Activated naive CD4-positive, alpha-beta T cell treated with anti-CD3 and anti-CD28 coated beads, Interleukin-2, amount 50 U/mL, for 16 hours (primary cell): ENCODE data around the gene PDZD8.
"Not testable (repeated sequence)": the region's sequence is repeated elsewhere in the genome, so short reads cannot be mapped to it uniquely, and the experiment has no call there.

ENCODE experiments used
- DNase-seq: peaks from one replicate; pipeline ENCODE4 v3.0.0-alpha.2; 2020

Gene PDZD8

GRCh38 chr10:117253908-117254307 is 121.3 kb downstream of the PDZD8 start:
- no peak for DNase-seq

DNA sequence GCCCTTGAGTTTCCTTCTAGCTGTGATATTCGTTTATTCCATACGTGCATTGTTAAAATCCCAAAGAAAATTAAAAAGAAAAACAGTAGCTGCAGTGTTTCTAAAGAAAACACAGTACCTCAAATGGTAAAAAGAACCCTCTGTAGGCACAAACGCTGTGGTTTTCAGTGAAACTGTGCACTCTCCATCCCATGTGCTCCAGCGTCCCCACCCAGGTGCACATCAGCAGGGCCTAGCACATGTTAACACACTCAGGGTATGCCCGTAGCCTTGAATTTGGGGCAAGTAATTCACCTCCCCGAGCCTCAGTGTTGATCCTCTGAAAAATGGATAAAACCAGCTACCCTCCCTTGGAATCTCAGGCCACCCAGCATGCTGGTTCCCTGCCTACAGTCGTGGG is 124.8 kb downstream of the PDZD8 start:
- no peak for DNase-seq

GRCh38 chr10:117249493-117250093 is 125.6 kb downstream of the PDZD8 start:
- no peak for DNase-seq

- DNase-seq, result no peak
Measured at GRCh38 chr10:117248750-117249465, 126.3 kb downstream of the PDZD8 start.

- no peak for DNase-seq
Measured at GRCh38 chr10:117246997-117247671, 128.1 kb downstream of the PDZD8 start.

- no peak for DNase-seq
Measured at GRCh38 chr10:117242463-117242832, 132.8 kb downstream of the PDZD8 start.

DNA sequence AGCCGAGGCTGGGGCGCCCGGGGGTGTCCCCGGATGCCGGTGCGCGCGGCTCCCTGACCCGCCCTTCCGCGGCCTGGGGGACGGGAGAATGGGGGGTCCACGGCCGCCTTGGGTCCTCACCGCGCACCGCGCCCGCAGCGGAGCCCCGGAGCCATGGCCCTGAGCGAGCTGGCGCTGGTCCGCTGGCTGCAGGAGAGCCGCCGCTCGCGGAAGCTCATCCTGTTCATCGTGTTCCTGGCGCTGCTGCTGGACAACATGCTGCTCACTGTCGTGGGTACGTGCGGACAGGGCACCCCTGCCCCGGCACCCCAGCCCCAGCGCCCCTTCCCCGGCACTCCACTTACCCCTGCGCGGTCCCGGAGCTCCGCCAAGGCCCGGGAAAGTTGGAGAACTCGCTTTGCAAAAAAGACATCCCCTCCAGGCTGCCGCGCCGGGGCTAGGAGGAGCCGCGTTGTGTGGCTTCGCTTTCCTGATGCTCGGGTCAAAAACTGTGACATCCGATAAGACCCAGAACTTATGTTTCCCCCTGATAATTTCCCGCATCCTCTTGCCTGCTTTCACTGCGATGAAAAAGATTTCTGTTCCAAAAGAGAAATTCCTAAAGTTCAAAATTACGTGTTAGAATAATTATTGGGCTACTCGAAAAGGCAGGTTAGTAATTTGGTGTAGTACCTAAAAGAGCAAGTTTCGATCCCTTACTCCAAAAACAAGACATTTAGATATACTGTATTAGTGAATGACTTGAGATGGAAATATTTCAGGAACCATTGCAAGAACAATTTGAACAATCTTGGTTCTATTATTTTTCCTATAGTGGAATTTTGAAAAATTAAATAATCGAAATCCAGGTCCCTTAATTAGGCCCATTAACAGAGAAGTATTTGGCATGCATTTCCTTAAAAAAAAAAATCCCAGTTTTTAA is 133.4 kb downstream of the PDZD8 start:
- DNase-seq, result no peak

DNA sequence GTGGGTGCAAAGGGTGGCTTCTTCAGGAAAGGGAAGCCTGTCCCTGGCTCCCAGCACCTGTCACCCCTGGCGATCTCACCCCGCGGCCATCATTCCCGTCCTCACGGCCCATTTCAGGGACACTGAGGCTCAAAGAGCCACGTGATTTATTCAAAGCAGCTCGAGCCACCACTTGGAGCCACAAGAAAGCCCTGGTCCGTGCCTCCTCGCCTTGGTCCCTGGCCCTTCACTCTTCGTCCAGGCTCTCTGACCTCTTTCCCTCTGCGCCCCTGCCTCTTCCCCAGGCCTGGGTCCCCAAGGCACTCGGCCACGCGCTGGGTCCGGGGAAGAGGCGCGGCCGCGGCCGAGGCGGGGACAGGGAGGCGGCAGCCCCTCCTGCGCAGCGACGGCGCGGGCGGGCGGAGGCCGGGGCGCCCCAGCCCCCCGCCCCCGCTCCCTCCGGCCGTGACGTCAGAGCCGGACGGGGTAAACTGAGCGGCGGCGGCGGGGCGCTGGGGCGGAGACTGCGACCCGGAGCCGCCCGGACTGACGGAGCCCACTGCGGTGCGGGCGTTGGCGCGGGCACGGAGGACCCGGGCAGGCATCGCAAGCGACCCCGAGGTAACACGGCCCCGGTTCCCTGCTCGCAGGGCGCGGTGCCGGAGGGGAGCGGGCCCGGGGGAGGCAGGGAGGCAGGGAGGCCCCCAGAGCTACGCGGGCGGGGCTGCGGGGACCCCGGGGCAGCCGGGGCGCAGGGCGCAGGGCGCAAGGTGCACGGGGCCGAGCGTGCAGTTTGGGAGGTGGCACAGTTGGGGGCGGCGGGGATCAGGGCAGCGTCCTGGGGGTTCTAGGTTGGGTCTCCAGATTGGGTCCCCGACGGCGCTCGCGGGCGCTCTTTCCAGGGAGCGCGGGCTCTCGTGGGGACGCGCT is 134.4 kb downstream of the PDZD8 start, which contains the start of gene SLC18A2:
Gene SLC18A2 (plus strand): TSS at position 494 of the 909 bp plus-strand sequence. CDS start 580 bp downstream, outside the sequence.
- no peak for DNase-seq

- DNase-seq, result no peak
Measured at GRCh38 chr10:117239721-117240620, 135.3 kb downstream of the PDZD8 start.

DNA sequence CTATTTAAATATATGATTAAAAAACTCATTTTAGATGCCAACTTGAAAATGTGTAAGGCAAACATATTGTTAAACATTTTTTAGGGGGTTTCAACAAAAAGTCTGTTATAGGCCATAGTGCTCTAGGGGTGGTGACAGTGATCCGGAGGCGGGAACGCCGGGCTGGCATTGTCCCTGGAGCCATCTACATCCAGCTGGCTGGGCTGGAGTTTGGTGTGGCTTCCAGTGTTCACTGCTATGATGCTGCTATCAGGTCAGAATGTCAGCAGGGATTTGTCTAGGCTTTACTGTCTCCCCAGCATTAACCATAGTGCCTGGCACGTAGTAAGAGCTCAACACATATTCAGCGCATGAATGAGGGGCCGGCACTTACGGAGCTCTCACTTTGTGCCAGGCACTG is 136.2 kb downstream of the PDZD8 start:
- DNase-seq, result no peak

DNA sequence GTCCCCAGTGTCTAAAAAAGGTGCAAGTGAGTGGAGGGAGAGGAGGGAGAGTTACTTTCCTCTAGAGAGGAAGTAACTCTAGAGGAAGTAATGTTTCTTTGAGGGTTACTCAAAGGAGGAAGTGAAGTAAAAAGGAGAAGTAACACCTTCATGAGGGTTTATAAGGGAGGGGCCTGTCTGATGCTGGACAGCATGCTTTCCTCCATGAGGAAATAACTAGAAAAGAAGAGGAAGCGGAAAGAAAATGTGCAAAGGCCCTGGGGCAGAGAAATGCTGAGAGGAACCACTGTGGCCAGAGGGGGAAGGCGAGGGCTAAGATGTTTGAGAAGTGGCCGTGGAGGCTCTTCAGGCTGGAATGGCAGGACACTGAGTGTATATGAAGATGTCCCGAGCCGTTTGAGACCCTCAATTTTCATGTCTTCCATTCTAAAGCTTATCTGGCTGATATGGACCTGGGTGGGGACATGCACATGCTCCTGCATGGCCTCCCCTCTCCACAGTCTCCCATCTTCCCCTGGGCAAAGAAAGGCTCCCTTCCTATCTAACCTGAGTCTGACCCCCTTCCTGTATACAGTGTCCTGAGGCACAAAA is 137.7 kb downstream of the PDZD8 start:
- DNase-seq, result no peak

GRCh38 chr10:117230107-117230506 is 145.1 kb downstream of the PDZD8 start:
- DNase-seq, result not testable (repeated sequence)

GRCh38 chr10:117228210-117228609 is 147.0 kb downstream of the PDZD8 start:
- no peak for DNase-seq
